Calu3 (cell line): Measurements from ENCODE around the gene IP6K1. TPM values are rescaled to one million over a fixed set of nuclear protein-coding genes. Genes with fewer than 3 reads are reported as not detected.

ENCODE experiments used
- BruUV-seq: library from RNA; stranded (reverse); fragments of 400-500 nt; replicated peaks from 2 replicates; lab custom pipeline; 2021; lab: Mats Ljungman, UMichigan
- CTCF ChIA-PET: fragments of 300-600 bp; sonication (Branson Sonifier 250); formaldehyde crosslinking; loops from one replicate; lab custom pipeline; 2022; ENCODE audit warnings: antibody characterized with exemption; lab: Charles Lee
- DNase-seq: peaks from one replicate; pipeline ENCODE4 v3.0.0; 2022
- H3K27ac Mint-ChIP-seq: one replicate; pipeline ENCODE4 v1.8.0; 2022; ENCODE audit warnings: mixed read lengths; ENCODE audit not compliant: unreplicated experiment
- H3K27me3 Mint-ChIP-seq: one replicate; pipeline ENCODE4 v1.8.0; 2022; ENCODE audit warnings: mixed read lengths; ENCODE audit not compliant: unreplicated experiment
- H3K36me3 Mint-ChIP-seq: one replicate; pipeline ENCODE4 v1.8.0; 2022; ENCODE audit warnings: mild to moderate bottlenecking, moderate library complexity, mixed read lengths; ENCODE audit not compliant: insufficient read depth, unreplicated experiment
- H3K4me1 Mint-ChIP-seq: one replicate; pipeline ENCODE4 v1.8.0; 2022; ENCODE audit warnings: mild to moderate bottlenecking, low read depth, mixed read lengths; ENCODE audit not compliant: unreplicated experiment
- H3K4me3 Mint-ChIP-seq: one replicate; pipeline ENCODE4 v1.8.0; 2022; ENCODE audit warnings: mild to moderate bottlenecking, low read depth, moderate library complexity, mixed read lengths; ENCODE audit not compliant: unreplicated experiment
- H3K9me3 Mint-ChIP-seq: one replicate; pipeline ENCODE4 v1.8.0; 2022; ENCODE audit warnings: low read depth, mixed read lengths; ENCODE audit not compliant: unreplicated experiment
- CTCF ChIP-seq: fragments of 200-600 bp; IDR thresholded peaks from one replicate; pipeline ENCODE4 v1.8.0; 2022; ENCODE audit warnings: antibody characterized with exemption; ENCODE audit not compliant: unreplicated experiment
- intact Hi-C: fragments of 100-400 bp; cut with micrococcal nuclease; formaldehyde crosslinking; loops from one replicate; pipeline ENCODE4 v1.10.0; 2022; ENCODE audit not compliant: unreplicated experiment
- total RNA-seq: library from RNA; stranded (reverse); gene quantifications from 2 replicates; pipeline ENCODE4 v1.2.3, GENCODE V29; 2022

The IP6K1 gene
- total RNA-seq, 1 experiment from 2014 or later: 30.3 TPM

- intact Hi-C loops: no loop called here
- Mint-ChIP-seq H3K4me3 (no peak overlapping the region), H3K27ac (no peak overlapping the region), H3K4me1 (no peaks in the 10 kb centered on the region), H3K9me3 (peaks cover 2% of the 10 kb centered on the region), H3K27me3 (peaks cover 25% of the 10 kb centered on the region), H3K36me3 (peaks cover 16% of the 10 kb centered on the region)
- no peak for TF ChIP-seq CTCF
- no TSS peak for BruUV-seq
- CTCF ChIA-PET: interaction anchor here (0.7 kb wide), 1 partner anchor 138 kb away, joined by 3 read pairs; the partner anchor contains the start of gene MON1A
- DNase-seq: no peak
Observed at GRCh38 chr3:49791571-49791970, 5.2 kb upstream of the IP6K1 start.

- Mint-ChIP-seq H3K36me3 (peaks cover 24% of the 10 kb centered on the region), H3K4me3 (no peak overlapping the region), H3K9me3 (peaks cover 2% of the 10 kb centered on the region), H3K27ac (no peak overlapping the region), H3K27me3 (peaks cover 25% of the 10 kb centered on the region), H3K4me1 (no peaks in the 10 kb centered on the region)
- CTCF ChIA-PET: interaction anchor here (0.7 to 1.4 kb wide), 2 partner anchors 12 to 139 kb away, joined by 3 to 5 read pairs; partner anchors contain the start of genes INKA1 and MON1A
- intact Hi-C loops: no loop called here
- DNase-seq: no peak
- TF ChIP-seq CTCF: no peak
- no TSS peak for BruUV-seq
Observed at GRCh38 chr3:49790626-49791411, 4.5 kb upstream of the IP6K1 start.

GRCh38 chr3:49788056-49788455 is 1.7 kb upstream of the IP6K1 start:
- CTCF ChIA-PET: no interaction called here
- Mint-ChIP-seq H3K36me3 (peaks cover 37% of the 10 kb centered on the region), H3K4me1 (no peaks in the 10 kb centered on the region), H3K4me3 (no peak overlapping the region), H3K27me3 (peaks cover 25% of the 10 kb centered on the region), H3K9me3 (peaks cover 2% of the 10 kb centered on the region), H3K27ac (no peak overlapping the region)
- no peak for TF ChIP-seq CTCF
- BruUV-seq: no TSS peak
- intact Hi-C loops: no loop called here
- no peak for DNase-seq

- intact Hi-C loops: no loop called here
- no peak for TF ChIP-seq CTCF
- Mint-ChIP-seq H3K27me3 (peaks cover 23% of the 10 kb centered on the region), H3K4me3 (peak overlapping the region; percentile 79), H3K9me3 (peaks cover 2% of the 10 kb centered on the region), H3K27ac (peak overlapping the region; percentile 88), H3K4me1 (no peaks in the 10 kb centered on the region), H3K36me3 (peaks cover 39% of the 10 kb centered on the region)
- CTCF ChIA-PET: no interaction called here
- no TSS peak for BruUV-seq
- no peak for DNase-seq
Observed at GRCh38 chr3:49787536-49787935, 1.2 kb upstream of the IP6K1 start.
